Measurements from ENCODE around the gene CLTB. TPM values are rescaled to one million over a fixed set of nuclear protein-coding genes. Genes with fewer than 3 reads are reported as not detected.

The CLTB gene
- total and polyA plus RNA-seq, 10 of the 15 experiments (the other 5 are each of a cell fraction or from before 2014, with no cell fraction given), result 1.6 to 52.8 (median 36.9) TPM

DNA sequence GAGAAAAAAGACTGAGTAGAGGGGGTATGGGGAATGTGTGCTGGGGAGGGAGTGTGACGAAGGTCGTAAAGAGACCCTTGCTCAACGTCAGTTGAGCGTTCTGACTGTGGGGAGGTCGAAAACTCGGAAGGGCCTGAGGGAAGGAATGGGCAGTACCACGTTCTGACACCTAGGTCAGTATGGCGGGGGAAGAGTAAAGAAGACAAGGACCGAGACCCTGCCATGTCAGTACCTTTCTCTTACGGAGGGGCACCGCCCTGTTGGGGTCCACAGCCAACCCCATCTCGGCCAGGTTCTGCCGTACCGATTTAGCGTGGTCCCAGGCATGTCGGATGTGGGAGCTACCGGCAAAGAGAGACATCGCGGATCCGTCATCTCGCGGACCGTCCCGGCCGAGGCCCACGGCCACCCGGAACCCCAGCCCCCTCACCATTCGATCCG is 28.3 kb downstream of the CLTB start:
- WGBS (ENCODE audit: insufficient coverage, insufficient replicate concordance, low lambda C conversion rate, missing lambda C conversion rate), result under 1% methylated on average over 29 of the region's 29 CpGs
- Histone ChIP-seq H3K4me2 (ENCODE audit: control insufficient read depth, insufficient read depth) (peak overlapping the region; percentile 72), H3K4me1 (ENCODE audit: control insufficient read depth, insufficient read depth, low read length) (peaks cover 11% of the 10 kb centered on the region), H3K9me3 (replicated peaks; ENCODE audit: control insufficient read depth, insufficient read depth, low read length) (no peaks in the 10 kb centered on the region), H3K36me3 (ENCODE audit: control insufficient read depth in 2 of 2, insufficient read depth in 2 of 2, low read length in 1 of 2) (peaks cover 21 to 25% of the 10 kb centered on the region in 2 experiments), H3K27me3 (replicated peaks in 1 of 2; ENCODE audit: control insufficient read depth in 2 of 2, insufficient read depth in 2 of 2, low read length in 1 of 2) (no peaks in the 10 kb centered on the region), H3K27ac (ENCODE audit: control insufficient read depth, insufficient read depth) (peak overlapping the region; percentile 97), H4K20me1 (ENCODE audit: control insufficient read depth, insufficient read depth) (peaks cover 3% of the 10 kb centered on the region; the same call in 1 of the 2 replicates), H3K9ac (ENCODE audit: control insufficient read depth, insufficient read depth, low read length) (peak overlapping the region; percentile 87), H2AFZ (ENCODE audit: control insufficient read depth, low read depth, low read length) (peak overlapping the region; percentile 95), H3K79me2 (ENCODE audit: control insufficient read depth, insufficient read depth, low read length) (peaks cover 50% of the 10 kb centered on the region), H3K4me3 (peak overlapping the region; percentile 90)
- TSS peak; percentile 66 for BruUV-seq (replicated peaks)
- SMC1A ChIA-PET (ENCODE audit: uncharacterized antibody, unreplicated experiment), result interaction anchor here (0.7 to 2.0 kb wide), 4 partner anchors 25 to 69 kb away, joined by 3 to 7 read pairs (median 3); partner anchors contain the start of gene KIAA1191
- in situ Hi-C loops (cut with MboI) (no loop called here), intact Hi-C loops (cut with micrococcal nuclease; ENCODE audit: unreplicated experiment) (loop anchor here (1.0 to 10.0 kb wide), 5 partner anchors 23 to 151 kb away; partner anchors contain the start of genes ARL10, FAF2, KIAA1191 and RNF44)
- RAD21 ChIA-PET (ENCODE audit: unreplicated experiment), result interaction anchor here (1.5 kb wide), 1 partner anchor 26 kb away, joined by 5 read pairs; the partner anchor contains the start of gene KIAA1191
- POLR2A ChIA-PET, result interaction anchor here (0.5 to 1.6 kb wide), 8 partner anchors 8 to 1747 kb away, joined by 3 to 9 read pairs (median 4); partner anchors contain the start of gene KIAA1191
- ATAC-seq (peak; percentile 12), FAIRE-seq (peak; percentile 13), DNase-seq (ENCODE audit: low read depth, low spot score) (no peak)
- TF ChIP-seq RBBP5 (conservative IDR thresholded peaks at IDR 0.05), result no peak
- no peak for TF ChIP-seq NR2C2 (IDR thresholded peaks at IDR 0.05; ENCODE audit: borderline replicate concordance, control insufficient read depth, insufficient read length, low read depth)
- TF ChIP-seq, protein P1, sequence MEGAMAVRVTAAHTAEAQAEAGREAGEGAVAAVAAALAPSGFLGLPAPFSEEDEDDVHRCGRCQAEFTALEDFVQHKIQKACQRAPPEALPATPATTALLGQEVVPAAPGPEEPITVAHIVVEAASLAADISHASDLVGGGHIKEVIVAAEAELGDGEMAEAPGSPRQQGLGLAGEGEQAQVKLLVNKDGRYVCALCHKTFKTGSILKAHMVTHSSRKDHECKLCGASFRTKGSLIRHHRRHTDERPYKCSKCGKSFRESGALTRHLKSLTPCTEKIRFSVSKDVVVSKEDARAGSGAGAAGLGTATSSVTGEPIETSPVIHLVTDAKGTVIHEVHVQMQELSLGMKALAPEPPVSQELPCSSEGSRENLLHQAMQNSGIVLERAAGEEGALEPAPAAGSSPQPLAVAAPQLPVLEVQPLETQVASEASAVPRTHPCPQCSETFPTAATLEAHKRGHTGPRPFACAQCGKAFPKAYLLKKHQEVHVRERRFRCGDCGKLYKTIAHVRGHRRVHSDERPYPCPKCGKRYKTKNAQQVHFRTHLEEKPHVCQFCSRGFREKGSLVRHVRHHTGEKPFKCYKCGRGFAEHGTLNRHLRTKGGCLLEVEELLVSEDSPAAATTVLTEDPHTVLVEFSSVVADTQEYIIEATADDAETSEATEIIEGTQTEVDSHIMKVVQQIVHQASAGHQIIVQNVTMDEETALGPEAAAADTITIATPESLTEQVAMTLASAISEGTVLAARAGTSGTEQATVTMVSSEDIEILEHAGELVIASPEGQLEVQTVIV (IDR thresholded peaks at IDR 0.05; ENCODE audit: borderline replicate concordance, partially characterized antibody), result peak; percentile 32
- TF ChIP-seq LARP7 (IDR thresholded peaks at IDR 0.05), result peak; percentile 37; the same call in 1 of the 2 replicates
- TF ChIP-seq CREM (IDR thresholded peaks at IDR 0.05; ENCODE audit: low read depth), result no peak
- CTCF ChIA-PET, result interaction anchor here (1.1 to 1.8 kb wide), 2 partner anchors 26 to 60 kb away, joined by 4 to 8 read pairs; partner anchors contain the start of gene FAF2

Measured in GM12878 (cell line).